ENCODE results near the gene MYO1E. TPM values are rescaled to one million over a fixed set of nuclear protein-coding genes. Genes with fewer than 3 reads are reported as not detected.

MYO1E gene
- total and polyA plus RNA-seq, 2 of the 4 experiments (the other 2 are of a cell fraction), result 13.4 to 37.3 TPM

- intact Hi-C loops (cut with micrococcal nuclease), result no loop called here
- H3K4me1 ChIP-seq (ENCODE audit: control insufficient read depth, insufficient read depth, low read length), result peaks cover 12% of the 10 kb centered on the region
- dilution Hi-C loops (cut with HindIII; ENCODE audit: low sequenced_read_pairs, unreplicated experiment), result no loop called here
Observed at GRCh38 chr15:59311195-59311594, 61.5 kb downstream of the MYO1E start.

More at GRCh38 chr15:59311195-59311594, 61.5 kb downstream of the MYO1E start:
- Histone ChIP-seq H2BK15ac (ENCODE audit: low read depth, low read length) (no peak overlapping the region), H3K9me3 (ENCODE audit: control insufficient read depth, insufficient read depth, low read length) (no peaks in the 10 kb centered on the region), H3K14ac (replicated peaks; ENCODE audit: low read depth, low read length) (no peak overlapping the region), H3K27me3 (ENCODE audit: control insufficient read depth, insufficient read depth, low read length) (no peaks in the 10 kb centered on the region), H3K56ac (ENCODE audit: extremely low read depth, insufficient read depth, low read length) (no peak overlapping the region), H4K5ac (ENCODE audit: low read depth, low read length) (no peak overlapping the region), H3K9me1 (ENCODE audit: insufficient read depth, low read length) (peaks cover 13% of the 10 kb centered on the region), H4K20me1 (ENCODE audit: insufficient read depth, low read length) (peaks cover 20% of the 10 kb centered on the region), H3K79me1 (ENCODE audit: low read depth in 1 of 2, low read length in 2 of 2) (peaks cover 30 to 80% of the 10 kb centered on the region in 2 experiments), H3K23ac (ENCODE audit: low read depth, low read length) (no peak overlapping the region), H3K27ac (ENCODE audit: insufficient read depth, low read length) (no peak overlapping the region), H2BK5ac (ENCODE audit: low read depth, low read length, poor library complexity, severe bottlenecking) (no peak overlapping the region), H3K4me3 (ENCODE audit: insufficient read depth, low read depth, low read length) (no peak overlapping the region), H3K4ac (ENCODE audit: low read depth, low read length) (no peak overlapping the region), H2AFZ (replicated peaks; ENCODE audit: low read length, poor library complexity) (no peak overlapping the region), H2AK9ac (replicated peaks; ENCODE audit: low read depth, low read length, poor library complexity) (no peak overlapping the region), H2BK20ac (ENCODE audit: low read depth, low read length) (no peak overlapping the region), H2AK5ac (ENCODE audit: low read depth, low read length) (no peak overlapping the region), H3K4me2 (ENCODE audit: low read depth, low read length) (no peak overlapping the region), H4K8ac (ENCODE audit: low read depth in 2 of 2, low read length in 2 of 2) (no peak overlapping the region), H3K36me3 (ENCODE audit: control insufficient read depth, insufficient read depth, low read length) (no peaks in the 10 kb centered on the region), H4K91ac (ENCODE audit: insufficient read depth, low read depth, low read length) (no peak overlapping the region), H3K18ac (ENCODE audit: low read depth, low read length) (no peak overlapping the region), H3K9ac (ENCODE audit: low read depth, low read length) (no peak overlapping the region), H2BK120ac (ENCODE audit: low read depth, low read length) (no peak overlapping the region)
- BruUV-seq (replicated peaks), result no TSS peak
- ChIA-PET CTCF (no interaction called here), POLR2A (ENCODE audit: unreplicated experiment) (interaction anchor here (0.6 kb wide), 1 partner anchor 136 kb away, joined by 3 read pairs; no protein-coding TSS in a partner anchor)
- DNase-seq (no peak), ATAC-seq (ENCODE audit: low read depth) (no peak)
- no peak for TF ChIP-seq CEBPB (IDR thresholded peaks at IDR 0.05; ENCODE audit: low read depth, low read length)
- in situ Hi-C loops (cut with MboI; ENCODE audit: low sequenced_read_pairs), result no loop called here
- 97% methylated on average over 6 of the region's 8 CpGs; no CpG with 5 or more reads in 1 of the 2 experiments for WGBS, 2 experiments (ENCODE audit: extremely low coverage in 2 of 2, insufficient read length in 1 of 2)

Measured in IMR-90 (cell line).